GM12878 (cell line): Measurements from ENCODE around the gene SPATA32. TPM values are rescaled to one million over a fixed set of nuclear protein-coding genes. Genes with fewer than 3 reads are reported as not detected.
A peak's percentile ranks its signal among the peaks of the same experiment; 100 is the strongest.

ENCODE experiments used
- CBFB ChIP-seq: IDR thresholded peaks from 2 replicates; pipeline ENCODE4 v1.6.1; 2016; ENCODE audit warnings: antibody characterized with exemption, low read depth
- EP300 ChIP-seq, 2 experiments: fragments of 150-350 bp in 1 of 2; IDR thresholded peaks; 2 replicates each; pipeline ENCODE4 v1.6.1; 2011 to 2012; ENCODE audit warnings: low read depth in 2 of 2, low read length in 2 of 2, borderline replicate concordance in 1 of 2, improper control_type of control experiment in 1 of 2, inconsistent platforms in 1 of 2; ENCODE audit not compliant: control insufficient read depth in 1 of 2
- HCFC1 ChIP-seq: fragments of 150-350 bp; IDR thresholded peaks from 2 replicates; pipeline ENCODE4 v1.6.1; 2014; ENCODE audit warnings: low read length
- KAT2A ChIP-seq: conservative IDR thresholded peaks from 2 replicates; pipeline ENCODE4 v1.6.1; 2011; ENCODE audit warnings: low read depth, low read length; ENCODE audit not compliant: control insufficient read depth
- MTA2 ChIP-seq: fragments of 450-650 bp; IDR thresholded peaks from 2 replicates; pipeline ENCODE4 v1.6.1; 2016; ENCODE audit warnings: low read depth, mild to moderate bottlenecking, moderate library complexity
- NR2F1 ChIP-seq: fragments of 450-650 bp; conservative IDR thresholded peaks from 2 replicates; pipeline ENCODE4 v1.6.1; 2017; ENCODE audit warnings: mild to moderate bottlenecking
- POLR2AphosphoS5 ChIP-seq: IDR thresholded peaks from 2 replicates; pipeline ENCODE4 v1.6.1; 2011; ENCODE audit warnings: mild to moderate bottlenecking, low read length, inconsistent platforms
- RELA ChIP-seq: fragments of 450-650 bp; IDR thresholded peaks from 2 replicates; pipeline ENCODE4 v1.8.0; 2014; ENCODE audit warnings: borderline replicate concordance; ENCODE audit not compliant: partially characterized antibody
- RFX5 ChIP-seq: IDR thresholded peaks from 2 replicates; pipeline ENCODE4 v1.6.1; 2011; ENCODE audit warnings: low read depth, low read length, improper control_type of control experiment
- SREBF2 ChIP-seq: IDR thresholded peaks from 2 replicates; pipeline ENCODE4 v1.6.1; 2012; ENCODE audit warnings: mild to moderate bottlenecking, low read length
- SRF ChIP-seq, 2 experiments: IDR thresholded peaks; 2 replicates each; pipeline ENCODE4 v1.6.1; 2011; ENCODE audit warnings: low read depth in 2 of 2, low read length in 2 of 2, mild to moderate bottlenecking in 1 of 2, moderate library complexity in 1 of 2
- TBL1XR1 ChIP-seq: IDR thresholded peaks from 2 replicates; pipeline ENCODE4 v1.6.1; 2012; ENCODE audit warnings: low read depth, low read length, improper control_type of control experiment
- YBX1 ChIP-seq: fragments of 450-650 bp; IDR thresholded peaks from 2 replicates; pipeline ENCODE4 v1.6.1; 2016; ENCODE audit warnings: antibody characterized with exemption
- ZNF384 ChIP-seq: IDR thresholded peaks from 2 replicates; pipeline ENCODE4 v1.6.1; 2012; ENCODE audit warnings: low read depth, mild to moderate bottlenecking, low read length, improper control_type of control experiment, borderline replicate concordance
- ZNF622 ChIP-seq: fragments of 450-650 bp; IDR thresholded peaks from 2 replicates; pipeline ENCODE4 v1.6.1; 2017; ENCODE audit warnings: mild to moderate bottlenecking, inconsistent platforms
- polyA plus RNA-seq, 11 experiments: library from polyadenylated mRNA; depleted of rRNA in 4 of 11; unstranded in 6 of 11; stranded (reverse) in 5 of 11; fragments of >200 nt; fragmentation: Nextera tagmentation in 4 of 11; fragmentation: Illumina TruSeq in 1 of 11; extraction: Ambion mirVana in 4 of 11; extraction: Trizol in 1 of 11; gene quantifications; 1 replicate in 1 of 11; 2 replicates in 10 of 11; pipeline versions ENCODE4 v1.2.1 to v1.2.3, GENCODE V29; 2011 to 2016; ENCODE audit warnings: inconsistent platforms in 2 of 11, missing spikeins in 2 of 11, low read depth in 1 of 11
- total RNA-seq, 4 experiments: library from RNA; depleted of rRNA in 3 of 4; stranded (reverse); fragments of >200 nt in 3 of 4; fragmentation: Illumina TruSeq in 1 of 4; extraction: Trizol in 1 of 4; gene quantifications; 2 replicates each; pipeline versions ENCODE4 v1.2.1 to v1.2.3, GENCODE V29; 2013 to 2021
- TF ChIP-seq, protein P1 (sequence below): IDR thresholded peaks from 2 replicates; pipeline ENCODE4 v1.6.1; 2011; ENCODE audit warnings: borderline replicate concordance, low read depth, mild to moderate bottlenecking, moderate library complexity, low read length; ENCODE audit not compliant: insufficient read depth, poor library complexity, severe bottlenecking
- TF ChIP-seq, protein P2 (sequence below), 3 experiments: IDR thresholded peaks in 2 of 3; conservative IDR thresholded peaks in 1 of 3; 2 replicates each; pipeline ENCODE4 v1.5.1; 2011; ENCODE audit warnings: low read depth in 3 of 3, low read length in 3 of 3, mild to moderate bottlenecking in 3 of 3, control low read depth in 2 of 3, moderate library complexity in 2 of 3, inconsistent platforms in 1 of 3, mixed read lengths in 1 of 3; ENCODE audit not compliant: control insufficient read depth in 2 of 3, insufficient read depth in 1 of 3; ENCODE audit errors: extremely low read depth in 1 of 3
- TF ChIP-seq, protein P3 (sequence below): fragments of 450-650 bp; IDR thresholded peaks from 2 replicates; pipeline ENCODE4 v1.6.1; 2016; ENCODE audit warnings: mild to moderate bottlenecking
- TF ChIP-seq, protein P4 (sequence below): fragments of 450-650 bp; IDR thresholded peaks from 2 replicates; pipeline ENCODE4 v1.6.1; 2017; ENCODE audit warnings: mild to moderate bottlenecking
- TF ChIP-seq, protein P5 (sequence below): fragments of 450-650 bp; IDR thresholded peaks from 2 replicates; pipeline ENCODE4 v1.6.1; 2016; ENCODE audit warnings: mild to moderate bottlenecking

SPATA32 gene
- total and polyA plus RNA-seq, 10 of the 15 experiments (the other 5 are each of a cell fraction or from before 2014, with no cell fraction given): 0.03 to 0.35 (median 0.11) TPM; not detected in 3

DNA sequence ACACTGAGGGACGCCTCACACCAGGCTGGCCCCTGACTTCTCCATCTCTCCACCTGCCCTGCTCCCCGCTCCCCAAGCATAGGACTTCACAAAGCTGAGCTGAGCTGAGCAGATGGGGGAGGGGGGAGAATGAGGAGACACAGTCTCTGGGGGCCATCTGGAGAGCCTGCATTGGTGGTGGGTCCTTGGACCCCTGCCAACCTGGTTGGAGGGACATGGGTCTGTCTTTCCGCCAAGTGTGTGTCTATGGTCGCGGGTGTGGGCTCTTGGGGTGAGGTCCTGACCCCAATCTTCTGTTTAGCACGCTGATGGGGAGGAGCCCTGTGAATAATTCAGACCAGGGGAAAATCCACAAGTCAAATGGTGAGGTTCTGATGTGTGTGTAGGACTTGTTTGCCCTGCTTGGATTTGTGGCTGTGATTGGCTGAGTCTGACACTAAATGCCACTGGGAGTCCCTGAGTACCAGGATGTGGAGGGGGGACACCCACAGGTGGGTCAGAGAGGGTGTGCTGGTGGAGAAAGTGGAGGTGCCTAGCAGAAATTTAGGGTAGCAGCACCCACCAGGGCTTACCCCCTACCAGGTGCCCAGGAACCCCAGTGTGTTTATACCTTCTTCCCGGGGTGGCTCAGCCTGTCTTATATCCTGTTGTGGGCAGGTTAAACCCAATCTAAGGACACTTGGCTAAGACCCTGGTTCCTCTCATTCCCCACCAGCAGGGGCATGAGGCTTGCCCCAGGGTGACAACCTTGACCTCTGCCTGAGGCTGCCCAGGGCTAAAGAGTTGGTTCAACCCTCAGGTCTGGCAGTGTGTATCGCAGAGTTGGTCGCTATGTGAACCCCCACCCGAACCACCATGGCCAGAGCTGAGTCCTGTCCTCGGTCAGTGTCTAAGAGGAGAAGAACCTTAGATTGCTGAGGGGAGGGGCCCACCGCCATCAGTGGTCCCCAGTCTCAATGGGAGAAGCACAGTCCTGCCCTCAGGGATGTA, 38.1 kb downstream of the SPATA32 start (continued):
- no peak for TF ChIP-seq ZNF622
- TF ChIP-seq, protein P1, sequence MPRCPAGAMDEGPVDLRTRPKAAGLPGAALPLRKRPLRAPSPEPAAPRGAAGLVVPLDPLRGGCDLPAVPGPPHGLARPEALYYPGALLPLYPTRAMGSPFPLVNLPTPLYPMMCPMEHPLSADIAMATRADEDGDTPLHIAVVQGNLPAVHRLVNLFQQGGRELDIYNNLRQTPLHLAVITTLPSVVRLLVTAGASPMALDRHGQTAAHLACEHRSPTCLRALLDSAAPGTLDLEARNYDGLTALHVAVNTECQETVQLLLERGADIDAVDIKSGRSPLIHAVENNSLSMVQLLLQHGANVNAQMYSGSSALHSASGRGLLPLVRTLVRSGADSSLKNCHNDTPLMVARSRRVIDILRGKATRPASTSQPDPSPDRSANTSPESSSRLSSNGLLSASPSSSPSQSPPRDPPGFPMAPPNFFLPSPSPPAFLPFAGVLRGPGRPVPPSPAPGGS: no peak
- no peak for TF ChIP-seq SRF (IDR thresholded peaks at IDR 0.05; ENCODE audit: low read depth in 2 of 2, low read length in 2 of 2)
- no peak for TF ChIP-seq MTA2
- peak; percentile 87 for TF ChIP-seq NR2F1
- TF ChIP-seq RFX5: no peak
- TF ChIP-seq, protein P2, sequence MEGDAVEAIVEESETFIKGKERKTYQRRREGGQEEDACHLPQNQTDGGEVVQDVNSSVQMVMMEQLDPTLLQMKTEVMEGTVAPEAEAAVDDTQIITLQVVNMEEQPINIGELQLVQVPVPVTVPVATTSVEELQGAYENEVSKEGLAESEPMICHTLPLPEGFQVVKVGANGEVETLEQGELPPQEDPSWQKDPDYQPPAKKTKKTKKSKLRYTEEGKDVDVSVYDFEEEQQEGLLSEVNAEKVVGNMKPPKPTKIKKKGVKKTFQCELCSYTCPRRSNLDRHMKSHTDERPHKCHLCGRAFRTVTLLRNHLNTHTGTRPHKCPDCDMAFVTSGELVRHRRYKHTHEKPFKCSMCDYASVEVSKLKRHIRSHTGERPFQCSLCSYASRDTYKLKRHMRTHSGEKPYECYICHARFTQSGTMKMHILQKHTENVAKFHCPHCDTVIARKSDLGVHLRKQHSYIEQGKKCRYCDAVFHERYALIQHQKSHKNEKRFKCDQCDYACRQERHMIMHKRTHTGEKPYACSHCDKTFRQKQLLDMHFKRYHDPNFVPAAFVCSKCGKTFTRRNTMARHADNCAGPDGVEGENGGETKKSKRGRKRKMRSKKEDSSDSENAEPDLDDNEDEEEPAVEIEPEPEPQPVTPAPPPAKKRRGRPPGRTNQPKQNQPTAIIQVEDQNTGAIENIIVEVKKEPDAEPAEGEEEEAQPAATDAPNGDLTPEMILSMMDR (IDR thresholded peaks at IDR 0.05 in 2 of 3, conservative IDR thresholded peaks at IDR 0.05 in 1 of 3; ENCODE audit: control insufficient read depth in 2 of 3, extremely low read depth in 1 of 3, insufficient read depth in 1 of 3, low read depth in 3 of 3, low read length in 3 of 3): peak in 2 of 3 experiments; percentile 13 to 22; a peak in 1 of 6 replicates
- TF ChIP-seq RELA: peak; percentile 47
- TF ChIP-seq SREBF2: no peak
- TF ChIP-seq TBL1XR1: peak; percentile 13; the same call in 1 of the 2 replicates
- no peak for TF ChIP-seq HCFC1
- TF ChIP-seq, protein P3, sequence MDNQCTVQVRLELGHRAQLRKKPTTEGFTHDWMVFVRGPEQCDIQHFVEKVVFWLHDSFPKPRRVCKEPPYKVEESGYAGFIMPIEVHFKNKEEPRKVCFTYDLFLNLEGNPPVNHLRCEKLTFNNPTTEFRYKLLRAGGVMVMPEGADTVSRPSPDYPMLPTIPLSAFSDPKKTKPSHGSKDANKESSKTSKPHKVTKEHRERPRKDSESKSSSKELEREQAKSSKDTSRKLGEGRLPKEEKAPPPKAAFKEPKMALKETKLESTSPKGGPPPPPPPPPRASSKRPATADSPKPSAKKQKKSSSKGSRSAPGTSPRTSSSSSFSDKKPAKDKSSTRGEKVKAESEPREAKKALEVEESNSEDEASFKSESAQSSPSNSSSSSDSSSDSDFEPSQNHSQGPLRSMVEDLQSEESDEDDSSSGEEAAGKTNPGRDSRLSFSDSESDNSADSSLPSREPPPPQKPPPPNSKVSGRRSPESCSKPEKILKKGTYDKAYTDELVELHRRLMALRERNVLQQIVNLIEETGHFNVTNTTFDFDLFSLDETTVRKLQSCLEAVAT: peak; percentile 24; the same call in 1 of the 2 replicates
- TF ChIP-seq, protein P4, sequence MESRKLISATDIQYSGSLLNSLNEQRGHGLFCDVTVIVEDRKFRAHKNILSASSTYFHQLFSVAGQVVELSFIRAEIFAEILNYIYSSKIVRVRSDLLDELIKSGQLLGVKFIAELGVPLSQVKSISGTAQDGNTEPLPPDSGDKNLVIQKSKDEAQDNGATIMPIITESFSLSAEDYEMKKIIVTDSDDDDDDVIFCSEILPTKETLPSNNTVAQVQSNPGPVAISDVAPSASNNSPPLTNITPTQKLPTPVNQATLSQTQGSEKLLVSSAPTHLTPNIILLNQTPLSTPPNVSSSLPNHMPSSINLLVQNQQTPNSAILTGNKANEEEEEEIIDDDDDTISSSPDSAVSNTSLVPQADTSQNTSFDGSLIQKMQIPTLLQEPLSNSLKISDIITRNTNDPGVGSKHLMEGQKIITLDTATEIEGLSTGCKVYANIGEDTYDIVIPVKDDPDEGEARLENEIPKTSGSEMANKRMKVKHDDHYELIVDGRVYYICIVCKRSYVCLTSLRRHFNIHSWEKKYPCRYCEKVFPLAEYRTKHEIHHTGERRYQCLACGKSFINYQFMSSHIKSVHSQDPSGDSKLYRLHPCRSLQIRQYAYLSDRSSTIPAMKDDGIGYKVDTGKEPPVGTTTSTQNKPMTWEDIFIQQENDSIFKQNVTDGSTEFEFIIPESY: no peak
- TF ChIP-seq KAT2A: no peak
- no peak for TF ChIP-seq YBX1
- no peak for TF ChIP-seq ZNF384
- TF ChIP-seq CBFB: 0 out of 2 replicates have a peak, but pooled peaks have one; percentile 45
- TF ChIP-seq, protein P5, sequence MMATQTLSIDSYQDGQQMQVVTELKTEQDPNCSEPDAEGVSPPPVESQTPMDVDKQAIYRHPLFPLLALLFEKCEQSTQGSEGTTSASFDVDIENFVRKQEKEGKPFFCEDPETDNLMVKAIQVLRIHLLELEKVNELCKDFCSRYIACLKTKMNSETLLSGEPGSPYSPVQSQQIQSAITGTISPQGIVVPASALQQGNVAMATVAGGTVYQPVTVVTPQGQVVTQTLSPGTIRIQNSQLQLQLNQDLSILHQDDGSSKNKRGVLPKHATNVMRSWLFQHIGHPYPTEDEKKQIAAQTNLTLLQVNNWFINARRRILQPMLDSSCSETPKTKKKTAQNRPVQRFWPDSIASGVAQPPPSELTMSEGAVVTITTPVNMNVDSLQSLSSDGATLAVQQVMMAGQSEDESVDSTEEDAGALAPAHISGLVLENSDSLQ: 0 out of 2 replicates have a peak, but pooled peaks have one; percentile 26
- peak; percentile 23 to 26; a peak in 1 of 4 replicates for TF ChIP-seq EP300 (IDR thresholded peaks at IDR 0.05; ENCODE audit: borderline replicate concordance in 1 of 2, control insufficient read depth in 1 of 2, low read depth in 2 of 2, low read length in 2 of 2)
- TF ChIP-seq POLR2AphosphoS5: peak; percentile 59
